HG03565 (cell line): Measurements from ENCODE around the gene SDHAF3.
"Not testable (repeated sequence)": the region's sequence is repeated elsewhere in the genome, so short reads cannot be mapped to it uniquely, and the experiment has no call there.

Source experiments
- ATAC-seq: cut with Tn5 transposase; IDR thresholded peaks from one replicate; pipeline ENCODE4 v1.9.1; 2021; ENCODE audit warnings: mild to moderate bottlenecking, moderate library complexity; ENCODE audit not compliant: unreplicated experiment

SDHAF3 gene

DNA sequence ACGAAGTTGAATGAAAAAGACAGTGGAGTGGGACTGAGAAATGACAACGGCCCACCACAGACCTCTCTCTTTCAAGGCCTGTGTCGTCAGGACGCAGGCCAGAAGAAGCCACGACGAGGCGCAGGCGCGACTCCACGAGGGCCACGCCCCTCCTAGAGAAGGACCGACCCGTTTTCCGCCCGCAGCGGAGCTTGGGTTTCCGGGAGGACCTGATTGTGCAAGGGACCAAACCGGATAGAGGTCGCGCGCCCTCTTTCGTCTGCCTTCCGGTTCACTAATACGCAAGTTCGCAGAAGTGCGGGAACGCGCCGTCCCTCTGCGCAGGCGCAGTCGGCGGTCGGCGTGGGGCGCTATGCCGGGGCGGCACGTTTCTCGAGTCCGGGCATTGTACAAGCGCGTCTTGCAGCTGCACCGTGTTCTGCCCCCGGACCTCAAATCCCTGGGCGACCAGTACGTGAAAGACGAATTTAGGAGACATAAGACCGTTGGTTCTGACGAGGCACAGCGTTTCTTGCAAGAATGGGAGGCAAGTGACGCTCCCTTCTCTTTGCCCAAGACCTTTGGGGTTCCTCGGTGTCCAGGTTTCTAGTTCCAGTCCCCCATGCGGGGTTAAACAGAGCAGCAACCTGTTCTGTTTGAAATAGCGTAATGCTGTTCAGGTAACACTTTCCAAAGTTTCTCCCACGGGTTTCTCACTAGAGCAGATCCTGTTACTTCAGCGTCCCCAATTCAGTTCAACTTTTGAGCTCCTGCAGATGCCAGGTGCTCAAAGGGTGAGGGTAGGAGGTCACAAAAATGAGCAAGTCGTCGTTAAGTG lies at the start of gene SDHAF3:
Gene SDHAF3, plus strand, starts transcription at position 327 of the 817 bp plus-strand sequence. Its CDS starts 26 bp downstream, at position 353.
- ATAC-seq = peak; percentile 91

DNA sequence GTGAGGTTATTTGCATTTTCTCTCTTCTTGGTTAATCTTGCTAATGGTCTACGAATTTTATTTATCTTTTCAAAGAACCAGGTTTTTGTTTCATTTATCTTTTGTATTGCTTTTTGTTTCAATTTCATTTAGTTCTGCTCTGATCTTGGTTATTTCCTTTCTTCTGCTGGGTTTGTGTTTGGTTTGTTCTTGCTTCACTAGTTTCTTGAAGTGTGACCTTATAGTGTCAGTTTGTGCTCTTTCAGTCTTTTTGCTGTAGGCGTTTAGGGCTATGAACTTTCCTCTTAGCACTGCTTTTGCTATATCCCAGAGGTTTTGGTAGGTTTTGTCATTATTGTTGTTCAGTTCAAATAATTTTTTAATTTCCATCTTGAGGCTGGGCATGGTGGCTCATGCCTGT lies 45.5 kb upstream of the SDHAF3 start:
- not testable (repeated sequence) for ATAC-seq

DNA sequence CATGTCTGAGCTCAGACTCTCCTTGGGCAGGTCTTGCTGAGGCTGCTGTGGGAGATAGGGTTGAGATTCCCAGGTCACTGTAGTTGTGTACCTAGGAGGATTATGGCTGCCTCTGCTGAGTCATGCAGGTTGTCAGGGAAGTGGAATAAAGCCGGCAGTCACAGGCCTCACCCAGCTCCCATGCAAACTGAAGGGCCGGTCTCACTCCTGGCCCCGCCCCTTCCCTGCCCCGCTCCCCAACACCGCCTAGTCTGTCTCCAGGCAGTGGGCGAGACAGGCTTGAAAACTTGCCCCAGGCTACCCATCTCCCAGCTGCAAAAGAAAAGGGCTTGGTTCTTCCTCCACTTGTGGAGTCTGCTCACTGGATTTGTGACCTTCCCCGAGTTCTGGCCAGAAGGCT lies 41.6 kb upstream of the SDHAF3 start:
- ATAC-seq = no peak

DNA sequence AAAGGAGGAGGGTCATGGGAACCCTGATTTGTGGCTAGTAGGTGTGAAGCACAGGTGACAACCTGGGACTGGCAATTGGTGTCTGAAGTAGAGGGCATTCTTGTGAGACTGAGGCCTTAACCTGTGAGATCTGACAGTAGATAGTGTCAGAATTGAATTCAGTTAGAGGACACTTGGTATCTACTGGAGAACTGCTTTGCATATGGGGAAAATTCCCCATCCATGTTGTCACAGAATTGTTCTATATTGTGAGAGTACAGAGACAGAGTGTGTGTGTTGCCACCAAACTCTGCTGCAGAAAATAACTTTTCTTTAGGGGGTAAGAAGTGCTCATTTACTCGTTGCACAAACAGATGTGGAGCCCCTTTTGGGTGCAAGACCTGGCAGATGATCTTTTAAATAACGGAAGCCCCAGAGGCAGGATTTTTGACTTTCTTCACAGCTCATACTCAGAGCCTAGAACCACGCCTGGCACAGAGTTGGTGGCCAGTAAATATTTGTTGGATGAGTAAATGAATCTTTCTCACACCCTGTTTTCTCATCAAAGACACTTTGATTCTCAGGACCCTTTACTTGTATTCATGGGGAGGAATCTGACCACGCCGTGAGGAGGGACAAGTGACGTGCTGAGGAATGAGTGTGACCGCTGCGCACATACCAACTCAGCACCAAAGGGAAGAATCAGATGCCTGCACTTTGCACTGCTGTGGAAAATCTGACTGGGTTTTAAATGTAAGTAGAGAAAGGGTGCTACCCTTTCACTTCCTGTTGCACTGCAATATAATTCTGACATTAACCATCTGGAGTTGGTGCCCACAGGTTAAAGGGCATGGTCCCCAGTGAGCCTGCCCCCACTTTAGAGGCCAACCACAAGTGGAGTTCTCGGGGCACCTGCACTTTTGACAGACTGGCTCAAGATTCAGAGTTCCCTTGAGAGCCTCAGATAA lies 39.2 kb upstream of the SDHAF3 start:
- no peak for ATAC-seq

DNA sequence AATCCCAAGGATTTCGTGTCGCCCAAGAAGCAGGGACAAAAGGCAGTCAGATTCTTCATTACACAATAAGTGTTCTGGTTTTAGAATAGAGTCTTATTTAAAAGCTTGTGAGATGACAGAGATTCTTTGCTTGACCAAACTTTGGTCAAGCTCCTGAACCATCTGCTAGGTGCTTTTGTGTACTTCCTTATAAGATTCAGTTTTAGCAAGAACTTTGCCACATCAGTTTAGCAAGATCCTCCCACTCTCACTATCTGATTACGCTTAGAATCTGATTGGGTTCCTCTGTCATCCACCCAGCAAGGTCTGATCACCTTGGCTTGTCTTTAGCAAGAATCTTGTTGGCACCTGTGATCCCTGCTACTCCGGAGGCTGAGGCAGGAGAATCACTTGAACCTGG lies 38.2 kb upstream of the SDHAF3 start:
- ATAC-seq = no peak

DNA sequence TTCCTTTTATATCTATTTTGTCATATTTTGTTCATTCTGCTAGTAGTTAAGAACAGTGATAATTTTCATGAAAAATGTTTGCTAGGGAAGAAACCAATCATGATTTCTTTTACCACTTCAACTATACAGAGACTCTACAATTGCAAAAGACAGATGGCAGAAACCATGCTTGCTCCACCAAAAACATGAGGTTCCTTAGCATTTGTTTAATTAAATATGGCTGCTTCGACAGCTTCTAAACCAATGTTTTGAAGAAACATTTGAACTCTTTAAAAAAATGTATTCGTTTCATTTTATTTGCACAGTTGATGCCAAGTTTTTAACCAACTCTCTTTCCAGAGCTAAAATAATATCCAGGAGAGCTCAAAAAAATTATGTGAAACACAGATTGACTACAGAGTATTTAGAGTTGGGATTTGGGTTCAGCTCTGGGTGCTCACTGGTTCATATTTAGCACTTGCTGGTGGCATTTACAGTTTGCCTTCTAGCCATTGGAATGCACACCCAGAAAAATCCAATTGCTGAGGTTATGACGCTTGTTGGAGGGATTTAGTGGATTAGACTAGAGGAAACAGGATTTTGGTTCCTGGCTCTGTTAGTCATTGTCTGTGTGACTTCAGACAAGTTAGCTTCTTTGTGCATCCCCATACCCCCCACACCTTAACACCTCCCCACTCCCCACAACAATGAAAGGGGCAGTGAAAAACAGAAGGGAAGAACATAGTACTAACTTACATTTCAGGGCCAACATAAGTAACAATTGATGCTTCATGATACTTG lies 35.8 kb upstream of the SDHAF3 start:
- ATAC-seq = no peak

DNA sequence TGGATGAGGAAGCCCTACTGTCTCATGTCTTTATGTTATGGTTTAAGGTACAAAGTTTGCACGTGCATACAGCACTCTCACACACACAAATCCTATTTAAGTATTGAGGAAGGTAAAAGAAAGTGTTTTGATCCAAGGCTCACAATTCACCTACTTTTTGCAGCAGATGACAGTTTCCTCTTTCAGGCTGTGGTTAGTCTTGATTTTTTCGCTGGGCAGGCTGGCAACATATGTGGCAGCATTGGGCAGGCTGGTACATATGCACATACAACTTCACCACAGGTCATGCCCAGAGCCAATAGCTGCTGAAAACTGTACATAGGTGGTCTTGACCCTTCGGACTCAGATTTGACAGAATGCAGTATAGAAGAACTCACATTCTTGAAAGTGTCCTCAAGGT lies 29.1 kb upstream of the SDHAF3 start:
- no peak for ATAC-seq

DNA sequence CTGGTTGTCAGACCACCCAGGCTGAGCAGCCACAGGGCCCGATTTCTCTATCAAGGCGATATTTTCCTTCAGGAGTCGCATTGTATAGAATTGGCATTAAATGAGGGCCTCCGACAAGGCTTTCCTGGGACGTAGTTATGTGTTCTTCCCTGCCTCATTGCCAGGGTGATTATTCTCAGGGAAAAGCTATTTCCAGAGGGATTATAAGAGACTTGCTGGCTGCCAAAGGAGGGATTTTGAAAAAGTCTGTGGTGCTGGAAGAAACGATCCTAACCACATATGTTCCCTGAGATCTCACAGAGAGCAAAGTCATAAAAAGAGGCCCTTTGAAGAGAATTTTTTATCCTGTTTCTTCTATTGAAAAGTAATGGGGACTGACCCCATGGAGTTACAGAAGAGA lies 27.7 kb upstream of the SDHAF3 start:
- no peak for ATAC-seq

DNA sequence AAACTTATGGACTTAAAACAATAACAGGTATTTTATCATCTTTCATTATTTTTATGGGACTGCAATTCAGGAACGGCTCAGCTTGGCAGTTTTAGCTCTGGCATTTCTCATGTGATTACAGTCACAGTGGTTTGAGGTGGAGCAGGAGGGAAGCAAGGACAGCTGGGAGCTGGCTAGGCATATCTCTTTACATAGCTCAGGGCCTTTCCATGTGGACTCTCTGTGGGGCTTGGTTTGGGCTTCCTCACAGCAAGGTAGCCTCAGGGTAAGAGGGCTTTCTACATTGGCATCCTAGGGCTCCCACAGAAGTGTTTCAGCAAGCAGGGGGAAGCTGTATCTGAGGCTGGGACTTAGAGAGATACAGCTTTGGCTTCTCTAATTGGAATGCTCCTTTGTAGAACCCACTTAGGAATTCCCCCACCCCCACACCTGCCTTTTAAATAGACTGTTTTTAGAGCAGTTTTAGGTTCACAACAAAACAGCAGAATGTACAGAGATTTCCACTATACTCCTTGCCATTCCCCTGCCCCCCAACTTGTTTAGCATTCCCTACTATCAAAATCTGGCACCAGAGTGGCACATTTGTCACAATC lies 26.6 kb upstream of the SDHAF3 start:
- ATAC-seq = no peak

DNA sequence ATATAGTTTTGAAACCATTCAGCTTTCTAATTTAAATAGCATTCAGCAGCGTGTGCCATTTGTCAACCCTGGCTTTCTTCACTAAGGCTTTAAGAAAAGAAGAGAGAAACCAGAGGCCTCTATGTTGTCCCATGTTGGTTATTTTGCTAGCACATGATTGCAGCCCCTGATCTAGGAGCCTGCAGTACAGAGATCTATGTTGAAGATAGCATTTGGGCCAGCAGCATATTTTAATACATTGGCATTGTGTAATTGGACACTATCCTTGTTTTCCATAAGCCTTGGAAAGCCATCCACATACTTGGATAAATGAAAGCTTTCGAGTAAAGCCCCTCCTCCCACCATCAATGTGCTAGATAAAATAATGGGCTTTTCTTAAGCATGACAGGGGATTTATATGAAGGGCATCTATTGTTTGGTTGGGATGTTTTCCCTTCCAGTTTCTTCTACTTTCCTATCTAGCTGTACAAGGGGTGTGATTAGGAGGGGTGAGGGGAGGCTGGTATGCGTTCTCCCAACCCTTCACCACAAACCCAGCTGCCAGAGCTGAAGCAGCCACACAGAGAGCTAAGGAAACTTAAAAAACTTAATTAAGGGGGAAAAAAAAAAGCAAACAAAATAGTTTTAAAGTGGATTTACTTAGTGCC lies 23.1 kb upstream of the SDHAF3 start:
- no peak for ATAC-seq

DNA sequence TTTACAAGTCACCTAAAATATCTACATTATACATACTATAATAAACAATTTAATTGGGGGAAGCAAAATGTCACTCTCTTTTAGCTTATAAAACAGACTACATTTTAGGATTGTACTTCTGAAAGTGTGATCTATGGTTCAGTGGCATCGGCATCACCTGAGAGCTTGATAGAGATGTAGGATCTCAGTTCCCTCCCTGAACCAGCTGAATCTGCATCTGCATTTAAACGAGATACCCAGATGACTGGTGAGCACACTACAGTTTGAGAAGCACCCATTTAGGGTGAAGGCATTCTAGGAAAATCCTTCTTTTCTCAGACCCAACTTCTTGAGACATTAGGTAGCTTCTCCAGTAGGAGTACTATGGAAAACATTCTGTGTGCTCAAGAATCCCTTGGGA lies 21.5 kb upstream of the SDHAF3 start:
- ATAC-seq = no peak

DNA sequence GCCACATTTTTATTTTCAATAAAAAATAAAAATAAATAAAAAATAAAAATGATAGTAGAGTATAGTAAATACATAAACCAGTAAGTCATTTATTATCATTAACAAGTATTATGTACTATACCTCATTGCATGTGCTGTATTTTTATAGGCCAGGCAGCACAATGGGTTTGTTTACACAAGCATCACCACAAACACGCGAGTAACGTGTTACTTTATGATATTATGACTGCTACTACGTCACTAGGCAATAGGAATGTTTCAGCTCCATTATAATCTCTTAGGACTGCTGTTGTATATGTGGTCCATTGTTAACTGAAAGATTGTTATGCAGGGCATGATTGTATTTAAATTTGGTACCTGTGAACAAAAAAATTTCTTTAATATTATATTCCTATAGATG lies 20.8 kb upstream of the SDHAF3 start:
- ATAC-seq = no peak

DNA sequence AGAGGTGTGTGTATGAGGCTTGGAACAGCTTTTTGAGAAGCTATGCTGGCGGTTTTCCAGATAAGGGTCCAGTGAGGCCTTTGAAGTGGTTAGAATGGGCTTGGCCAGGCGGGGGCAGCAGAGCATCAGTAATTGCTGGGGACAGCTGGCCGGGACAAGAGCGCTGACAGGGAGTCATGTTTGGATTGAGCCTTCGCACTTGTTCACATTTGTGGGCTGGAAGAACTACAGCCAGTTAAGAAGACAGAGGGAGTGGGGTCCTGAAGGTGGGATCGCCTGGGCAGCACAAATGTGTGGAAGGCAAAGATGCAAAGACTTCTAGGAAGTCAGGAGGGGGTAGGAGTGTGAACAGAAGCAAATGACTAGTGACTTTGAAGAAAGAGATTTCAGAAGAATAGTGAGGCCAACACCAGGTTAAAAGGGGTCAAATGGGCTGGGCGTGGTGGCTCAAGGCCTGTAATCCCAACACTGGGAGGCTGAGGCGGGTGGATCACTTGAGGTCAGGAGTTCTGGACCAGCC lies 12.7 kb upstream of the SDHAF3 start:
- peak; percentile 93 for ATAC-seq

DNA sequence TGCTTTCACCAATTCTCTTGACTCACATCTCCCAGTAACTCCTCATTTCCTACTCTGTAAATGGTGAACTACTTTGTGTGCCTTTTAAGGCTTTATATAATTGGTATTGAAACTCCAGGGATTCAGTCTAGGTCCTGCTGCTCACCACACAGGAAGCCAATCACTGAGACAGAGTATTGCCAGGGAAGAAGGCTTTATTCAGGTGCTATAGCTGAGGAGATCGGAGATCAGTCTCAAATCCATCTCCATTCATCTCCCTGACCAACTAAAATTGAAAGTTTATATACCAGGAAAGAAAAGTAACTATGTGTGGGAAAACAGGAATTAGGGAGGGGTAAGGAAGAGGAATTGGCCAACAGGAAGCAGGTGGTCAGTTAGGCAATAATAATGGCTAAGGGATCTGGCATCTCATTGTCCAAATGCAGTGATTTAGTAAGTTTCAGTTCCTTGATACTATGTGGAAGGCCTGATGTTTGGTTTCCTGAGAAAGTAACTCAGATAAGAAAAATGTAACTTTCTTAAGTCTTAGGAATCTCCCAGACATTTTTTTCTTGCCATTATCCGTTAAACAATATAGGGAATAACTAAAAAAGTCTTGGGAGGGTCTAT lies 10.2 kb upstream of the SDHAF3 start:
- no peak for ATAC-seq

DNA sequence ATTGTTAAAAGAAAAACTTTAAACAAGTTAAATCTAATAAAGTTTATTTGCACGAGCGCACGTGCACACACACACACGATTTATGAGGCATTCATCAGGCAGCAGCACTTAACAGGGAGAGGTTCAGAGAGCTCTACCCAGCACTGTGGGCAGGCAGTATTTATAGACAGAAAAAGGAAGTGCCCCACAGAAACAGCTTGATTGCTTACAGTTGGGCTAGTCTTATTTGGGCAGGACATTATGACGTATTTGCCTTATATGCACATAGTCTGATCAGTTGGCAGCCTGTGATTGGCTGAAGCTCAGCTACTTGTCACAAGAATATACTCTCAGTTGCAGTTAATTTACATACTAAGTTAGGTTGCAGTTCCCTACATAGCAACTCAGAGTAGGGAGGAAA lies 1.2 kb upstream of the SDHAF3 start:
- no peak for ATAC-seq

DNA sequence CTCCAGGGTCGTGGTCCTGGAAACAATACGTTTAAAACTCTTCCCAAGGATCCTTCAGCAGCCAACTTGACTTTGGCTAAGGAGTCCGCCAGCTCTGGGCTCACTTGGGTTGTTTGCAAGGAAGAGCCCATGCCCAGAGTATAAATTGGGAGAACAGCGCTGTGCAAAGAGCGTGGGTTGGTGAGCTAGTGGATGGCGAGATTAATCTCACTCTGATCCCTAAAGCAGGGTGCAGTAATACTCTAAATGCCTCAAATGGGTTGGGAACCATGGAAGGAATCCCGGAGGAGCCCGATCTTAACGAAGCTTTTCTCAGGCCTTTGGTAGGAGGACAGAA lies 495 bp upstream of the SDHAF3 start:
- ATAC-seq = no peak

DNA sequence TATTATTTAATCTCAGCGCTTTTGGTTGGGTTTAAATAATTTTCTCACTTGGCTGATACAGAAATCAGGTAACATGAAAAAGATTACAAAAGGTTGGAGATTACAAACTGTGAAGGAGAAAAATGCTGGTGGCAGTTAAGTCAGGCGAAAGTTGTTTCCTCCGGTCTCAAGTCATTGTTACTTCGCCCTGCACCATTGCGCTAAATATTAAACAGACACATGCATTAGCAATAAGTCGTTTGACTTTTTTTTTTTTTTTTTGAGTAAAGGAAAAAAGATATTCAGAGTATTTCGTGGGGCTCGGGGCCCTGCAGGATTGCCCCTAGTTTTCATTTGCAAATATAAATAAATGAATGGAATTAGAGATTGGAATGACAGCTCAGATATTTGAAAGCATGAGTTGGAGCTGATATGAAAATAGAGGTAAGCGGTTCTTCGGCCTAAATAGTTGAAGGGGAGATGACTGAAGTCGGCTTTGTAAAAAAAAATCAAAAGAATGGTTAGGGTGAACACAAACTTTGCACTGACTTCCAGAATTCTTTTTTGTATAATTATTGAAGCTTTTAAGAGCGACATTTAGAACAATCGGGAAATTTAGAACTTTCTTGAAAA lies 914 bp downstream of the SDHAF3 start:
- ATAC-seq = no peak

DNA sequence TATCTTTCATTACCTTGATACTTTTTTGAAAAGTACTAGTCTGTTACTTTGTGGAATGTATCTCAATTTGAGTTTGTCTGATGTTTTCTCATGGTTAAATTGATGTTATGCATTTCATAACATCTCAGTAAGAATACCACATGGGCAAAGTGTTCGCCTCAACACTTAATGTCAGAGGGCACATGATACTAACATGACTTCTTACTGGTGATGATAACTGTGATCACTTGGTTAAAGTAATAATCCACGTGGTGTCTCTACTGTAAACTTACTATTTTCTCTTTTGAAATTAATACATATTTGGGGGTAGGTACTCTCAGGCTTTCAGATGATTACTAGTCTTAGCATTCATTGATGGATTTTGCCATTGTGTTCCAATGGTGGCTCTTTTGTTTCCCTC lies 2.2 kb downstream of the SDHAF3 start:
- ATAC-seq = no peak

DNA sequence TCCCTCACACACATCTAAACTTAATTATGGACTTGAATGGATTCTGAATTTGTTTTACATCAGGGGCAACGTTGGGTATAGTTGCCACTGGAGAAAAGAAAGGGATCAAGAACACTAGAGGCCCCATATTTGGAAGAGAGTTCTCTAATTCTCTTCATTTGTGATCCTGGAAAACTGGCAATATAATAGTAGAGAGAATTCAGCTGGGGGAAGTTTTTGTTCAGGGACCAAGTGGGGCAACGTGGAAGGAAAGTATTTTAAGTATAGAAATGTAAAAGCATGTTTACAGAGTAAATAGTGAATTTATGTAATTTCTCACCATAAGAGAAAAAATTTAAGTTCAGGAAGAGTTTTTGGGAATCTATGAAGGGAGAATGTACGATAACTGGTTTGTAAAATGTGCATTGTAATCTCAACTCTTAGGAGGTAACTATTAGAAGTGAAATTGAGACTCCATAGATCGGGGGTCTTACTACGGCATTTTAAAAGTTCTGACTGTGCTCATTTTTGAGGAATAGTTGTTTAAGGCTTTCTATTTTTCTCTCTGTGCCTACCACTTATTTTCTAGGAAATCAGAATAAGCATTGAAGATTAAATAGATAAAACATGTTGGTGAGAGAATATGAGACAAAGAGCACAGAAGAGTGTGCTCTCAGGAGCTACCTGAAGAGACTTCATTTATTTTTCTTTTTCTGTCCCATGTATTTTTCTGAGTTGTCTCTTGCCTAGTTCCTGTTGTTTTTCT lies 3.4 kb downstream of the SDHAF3 start:
- ATAC-seq = no peak
